ENCODE results near the gene FAM209A. TPM values are rescaled to one million over a fixed set of nuclear protein-coding genes. Genes with fewer than 3 reads are reported as not detected.

FAM209A gene
- polyA plus RNA-seq, 2 of the 4 experiments (the other 2 are of a cell fraction): 0.22 to 0.32 TPM

- ChIA-PET CTCF (interaction anchor here (0.8 to 1.6 kb wide), 3 partner anchors 8 to 29 kb away, joined by 4 read pairs; no protein-coding TSS in a partner anchor), POLR2A (no interaction called here)
- no peaks in the 10 kb centered on the region for H3K4me1 ChIP-seq
- 92% methylated on average over 6 of the region's 6 CpGs for WGBS (ENCODE audit: missing lambda C conversion rate)
- no peak overlapping the region for H3K4me3 ChIP-seq
- no peak for FAIRE-seq
- no peak for ATAC-seq
- H3K27ac ChIP-seq: no peak overlapping the region
- no peak for DNase-seq (ENCODE audit: low read depth in 1 of 2, low spot score in 1 of 2)
- no peaks in the 10 kb centered on the region for H3K9me3 ChIP-seq
- TF ChIP-seq E2F6 (IDR thresholded peaks at IDR 0.05; ENCODE audit: borderline replicate concordance, low read depth): no peak
- TF ChIP-seq BCL3 (IDR thresholded peaks at IDR 0.05): no peak
- TF ChIP-seq REST (IDR thresholded peaks at IDR 0.05): no peak
- no peak for TF ChIP-seq HOXB5 (CRISPR knock-in tag; IDR thresholded peaks at IDR 0.05)
- no peak for TF ChIP-seq RFX5 (IDR thresholded peaks at IDR 0.05)
- TF ChIP-seq USF2 (IDR thresholded peaks at IDR 0.05): no peak
- TF ChIP-seq EHMT2 (IDR thresholded peaks at IDR 0.05; ENCODE audit: low read depth): no peak
- no peak for TF ChIP-seq CEBPB (IDR thresholded peaks at IDR 0.05)
- TF ChIP-seq HMGXB4 (CRISPR knock-in tag; IDR thresholded peaks at IDR 0.05; ENCODE audit: borderline replicate concordance): no peak
- TF ChIP-seq ZNF302 (CRISPR knock-in tag; IDR thresholded peaks at IDR 0.05): no peak
- no peak for TF ChIP-seq NR3C1 (IDR thresholded peaks at IDR 0.05)
- no peak for TF ChIP-seq HOXA7 (CRISPR knock-in tag; IDR thresholded peaks at IDR 0.05)
- TF ChIP-seq CTCF (IDR thresholded peaks at IDR 0.05): no peak
- no peak overlapping the region for H3K4me2 ChIP-seq
Observed at GRCh38 chr20:56522311-56522710, 2.2 kb upstream of the FAM209A start.

- no peak overlapping the region for H3K4me2 ChIP-seq
- POLR2A ChIA-PET: no interaction called here
- ATAC-seq: no peak
- H3K4me1 ChIP-seq: no peaks in the 10 kb centered on the region
- H3K9me3 ChIP-seq: no peaks in the 10 kb centered on the region
- no peak overlapping the region for H3K4me3 ChIP-seq
- no peak for FAIRE-seq
- CTCF ChIA-PET: interaction anchor here (1.9 kb wide), 1 partner anchor 23 kb away, joined by 5 read pairs; no protein-coding TSS in a partner anchor
- no peak for DNase-seq (ENCODE audit: low read depth in 1 of 2, low spot score in 1 of 2)
- H3K27ac ChIP-seq: no peak overlapping the region
- WGBS (ENCODE audit: missing lambda C conversion rate): 88% methylated on average over 7 of the region's 7 CpGs
- TF ChIP-seq FOSL2 (IDR thresholded peaks at IDR 0.05) (no peak), FOSL2 (CRISPR knock-in tag; IDR thresholded peaks at IDR 0.05) (no peak), BCL3 (IDR thresholded peaks at IDR 0.05) (no peak), PHF8 (IDR thresholded peaks at IDR 0.05; ENCODE audit: borderline replicate concordance, low read depth) (no peak), RNF2 (IDR thresholded peaks at IDR 0.05; ENCODE audit: borderline replicate concordance, low read depth) (no peak), EP300 (IDR thresholded peaks at IDR 0.05) (no peak), HOXB13 (CRISPR knock-in tag; IDR thresholded peaks at IDR 0.05; ENCODE audit: low read depth) (no peak), SMC3 (IDR thresholded peaks at IDR 0.05) (no peak), JUNB (IDR thresholded peaks at IDR 0.05) (no peak), E2F6 (IDR thresholded peaks at IDR 0.05; ENCODE audit: borderline replicate concordance, low read depth) (no peak), HDAC2 (IDR thresholded peaks at IDR 0.05) (no peak), PBX3 (IDR thresholded peaks at IDR 0.05) (no peak), EHF (CRISPR knock-in tag; IDR thresholded peaks at IDR 0.05) (no peak)
Observed at GRCh38 chr20:56527521-56527920, 3.0 kb downstream of the FAM209A start.
